ENCODE results near the gene GALNT2.

GRCh38 chr1:230048922-230049321 lies 18.1 kb upstream of the GALNT2 start:
- no peak for TF ChIP-seq CTCF (IDR thresholded peaks at IDR 0.05; ENCODE audit: low read length)
- TF ChIP-seq EZH2phosphoT487 (IDR thresholded peaks at IDR 0.05; ENCODE audit: low read length), result no peak
- no peak for TF ChIP-seq EZH2 (optimal IDR thresholded peaks at IDR 0.05; ENCODE audit: low read depth, low read length)

Measured in MM.1S (cell line).